Measurements from ENCODE around the gene SCFD2. TPM values are rescaled to one million over a fixed set of nuclear protein-coding genes. Genes with fewer than 3 reads are reported as not detected.

Gene SCFD2
- polyA plus RNA-seq, 1 of the 3 experiments (the other 2 are of a cell fraction), result 14.1 TPM

- Histone ChIP-seq H3K27me3 (ENCODE audit: insufficient read depth) (no peaks in the 10 kb centered on the region), H3K9me3 (no peaks in the 10 kb centered on the region), H3K9ac (no peak overlapping the region), H4K20me1 (ENCODE audit: insufficient read depth) (no peaks in the 10 kb centered on the region), H3K4me3 (ENCODE audit: low read depth in 2 of 2, low read length in 1 of 2) (no peak overlapping the region), H3K79me2 (ENCODE audit: insufficient read depth) (no peaks in the 10 kb centered on the region), H3K36me3 (replicated peaks in 1 of 2; ENCODE audit: control insufficient read depth in 1 of 2, insufficient read depth in 2 of 2, low read length in 1 of 2) (no peaks in the 10 kb centered on the region), H3K9me2 (no peaks in the 10 kb centered on the region), H2AFZ (ENCODE audit: low read depth) (no peak overlapping the region), H3K4me2 (no peak overlapping the region), H3F3A (replicated peaks; ENCODE audit: insufficient read depth) (no peaks in the 10 kb centered on the region), H3K4me1 (ENCODE audit: control insufficient read depth in 1 of 2, insufficient read depth in 2 of 2, low read depth in 1 of 2, low read length in 1 of 2) (peaks cover 0 to 55% of the 10 kb centered on the region in 2 experiments; a peak in 2 of 4 replicates), H3K27ac (ENCODE audit: low read depth in 2 of 2, low read length in 1 of 2) (peak overlapping the region in 1 of 2 experiments; percentile 96; a peak in 2 of 4 replicates)
- POLR2A ChIA-PET, result interaction anchor here (0.5 to 0.9 kb wide), 2 partner anchors 21 to 34 kb away, joined by 3 read pairs; no protein-coding TSS in a partner anchor
- 91% methylated on average over 1 of the region's 1 CpG for WGBS (ENCODE audit: low lambda C conversion rate)
- CTCF ChIA-PET, result interaction anchor here (0.9 to 1.9 kb wide), 5 partner anchors 9 to 917 kb away, joined by 3 to 5 read pairs (median 5); no protein-coding TSS in a partner anchor
- TF ChIP-seq REST (IDR thresholded peaks at IDR 0.05; ENCODE audit: low read depth, low read length) (no peak), IRF3 (IDR thresholded peaks at IDR 0.05; ENCODE audit: low read depth, low read length) (no peak), JUND (IDR thresholded peaks at IDR 0.05) (no peak), SMC3 (IDR thresholded peaks at IDR 0.05; ENCODE audit: low read depth, low read length) (no peak), YY1 (IDR thresholded peaks at IDR 0.05; ENCODE audit: low read depth) (no peak)
- DNase-seq, result no peak
Measured at GRCh38 chr4:52990706-52991105, 375.2 kb downstream of the SCFD2 start.

GRCh38 chr4:52989865-52990264 lies 376.0 kb downstream of the SCFD2 start:
- no peak overlapping the region for H3K4me2 ChIP-seq
- CTCF ChIA-PET, result interaction anchor here (0.9 to 9.8 kb wide), 7 partner anchors 8 to 1244 kb away, joined by 3 to 135 read pairs (median 5); no protein-coding TSS in a partner anchor
- POLR2A ChIA-PET, result interaction anchor here (0.9 kb wide), 1 partner anchor 22 kb away, joined by 3 read pairs; no protein-coding TSS in a partner anchor
- H3K4me3 ChIP-seq (ENCODE audit: low read depth in 2 of 2, low read length in 1 of 2), result no peak overlapping the region
- no peaks in the 10 kb centered on the region for H3K36me3 ChIP-seq (replicated peaks in 1 of 2; ENCODE audit: control insufficient read depth in 1 of 2, insufficient read depth in 2 of 2, low read length in 1 of 2)
- peaks cover 0 to 51% of the 10 kb centered on the region in 2 experiments; a peak in 2 of 4 replicates for H3K4me1 ChIP-seq (ENCODE audit: control insufficient read depth in 1 of 2, insufficient read depth in 2 of 2, low read depth in 1 of 2, low read length in 1 of 2)
- peak; percentile 72 for DNase-seq
- 35% methylated on average over 3 of the region's 3 CpGs for WGBS (ENCODE audit: low lambda C conversion rate)
- no peaks in the 10 kb centered on the region for H3K9me3 ChIP-seq
- no peaks in the 10 kb centered on the region for H3F3A ChIP-seq (replicated peaks; ENCODE audit: insufficient read depth)
- no peak overlapping the region for H3K9ac ChIP-seq
- peak overlapping the region in 1 of 2 experiments; percentile 96; a peak in 2 of 4 replicates for H3K27ac ChIP-seq (ENCODE audit: low read depth in 2 of 2, low read length in 1 of 2)
- H3K27me3 ChIP-seq (ENCODE audit: insufficient read depth), result no peaks in the 10 kb centered on the region
- H2AFZ ChIP-seq (ENCODE audit: low read depth), result no peak overlapping the region
- no peaks in the 10 kb centered on the region for H4K20me1 ChIP-seq (ENCODE audit: insufficient read depth)
- H3K9me2 ChIP-seq, result no peaks in the 10 kb centered on the region
- H3K79me2 ChIP-seq (ENCODE audit: insufficient read depth), result no peaks in the 10 kb centered on the region
- no peak for TF ChIP-seq USF2 (IDR thresholded peaks at IDR 0.05; ENCODE audit: borderline replicate concordance, low read depth, low read length)
- no peak for TF ChIP-seq SMC3 (IDR thresholded peaks at IDR 0.05; ENCODE audit: low read depth, low read length)
- no peak for TF ChIP-seq JUND (IDR thresholded peaks at IDR 0.05)
- no peak for TF ChIP-seq TCF12 (IDR thresholded peaks at IDR 0.05)
- no peak for TF ChIP-seq EZH2phosphoT487 (IDR thresholded peaks at IDR 0.05; ENCODE audit: borderline replicate concordance, low read depth)
- peak; percentile 80 for TF ChIP-seq CHD2 (IDR thresholded peaks at IDR 0.05; ENCODE audit: low read length, partially characterized antibody)
- TF ChIP-seq RAD21 (IDR thresholded peaks at IDR 0.05; ENCODE audit: low read length), result peak; percentile 21; the same call in 1 of the 2 replicates
- TF ChIP-seq YY1 (IDR thresholded peaks at IDR 0.05; ENCODE audit: low read depth), result no peak
- peak in 1 of 2 experiments; percentile 90; a peak in 2 of 4 replicates for TF ChIP-seq EP300 (IDR thresholded peaks at IDR 0.05; ENCODE audit: borderline replicate concordance in 1 of 2, low read depth in 1 of 2, low read length in 1 of 2)
- TF ChIP-seq GABPA (IDR thresholded peaks at IDR 0.05; ENCODE audit: low read depth), result no peak
- TF ChIP-seq ZBTB33 (IDR thresholded peaks at IDR 0.05; ENCODE audit: borderline replicate concordance, low read depth), result no peak
- no peak for TF ChIP-seq ELF1 (IDR thresholded peaks at IDR 0.05)
- TF ChIP-seq POLR2AphosphoS5 (IDR thresholded peaks at IDR 0.05; ENCODE audit: low read depth, low read length), result no peak
- no peak for TF ChIP-seq FOXM1 (IDR thresholded peaks at IDR 0.05; ENCODE audit: low read depth)
- TF ChIP-seq USF1 (IDR thresholded peaks at IDR 0.05; ENCODE audit: borderline replicate concordance, low read depth), result no peak
- TF ChIP-seq GATA2 (CRISPR knock-in tag; IDR thresholded peaks at IDR 0.05), result peak; percentile 97
- peak; percentile 76 for TF ChIP-seq FOXJ3 (CRISPR knock-in tag; IDR thresholded peaks at IDR 0.05)
